ENCODE measurements around the gene EREG.

The EREG gene, protein sequence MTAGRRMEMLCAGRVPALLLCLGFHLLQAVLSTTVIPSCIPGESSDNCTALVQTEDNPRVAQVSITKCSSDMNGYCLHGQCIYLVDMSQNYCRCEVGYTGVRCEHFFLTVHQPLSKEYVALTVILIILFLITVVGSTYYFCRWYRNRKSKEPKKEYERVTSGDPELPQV

DNA sequence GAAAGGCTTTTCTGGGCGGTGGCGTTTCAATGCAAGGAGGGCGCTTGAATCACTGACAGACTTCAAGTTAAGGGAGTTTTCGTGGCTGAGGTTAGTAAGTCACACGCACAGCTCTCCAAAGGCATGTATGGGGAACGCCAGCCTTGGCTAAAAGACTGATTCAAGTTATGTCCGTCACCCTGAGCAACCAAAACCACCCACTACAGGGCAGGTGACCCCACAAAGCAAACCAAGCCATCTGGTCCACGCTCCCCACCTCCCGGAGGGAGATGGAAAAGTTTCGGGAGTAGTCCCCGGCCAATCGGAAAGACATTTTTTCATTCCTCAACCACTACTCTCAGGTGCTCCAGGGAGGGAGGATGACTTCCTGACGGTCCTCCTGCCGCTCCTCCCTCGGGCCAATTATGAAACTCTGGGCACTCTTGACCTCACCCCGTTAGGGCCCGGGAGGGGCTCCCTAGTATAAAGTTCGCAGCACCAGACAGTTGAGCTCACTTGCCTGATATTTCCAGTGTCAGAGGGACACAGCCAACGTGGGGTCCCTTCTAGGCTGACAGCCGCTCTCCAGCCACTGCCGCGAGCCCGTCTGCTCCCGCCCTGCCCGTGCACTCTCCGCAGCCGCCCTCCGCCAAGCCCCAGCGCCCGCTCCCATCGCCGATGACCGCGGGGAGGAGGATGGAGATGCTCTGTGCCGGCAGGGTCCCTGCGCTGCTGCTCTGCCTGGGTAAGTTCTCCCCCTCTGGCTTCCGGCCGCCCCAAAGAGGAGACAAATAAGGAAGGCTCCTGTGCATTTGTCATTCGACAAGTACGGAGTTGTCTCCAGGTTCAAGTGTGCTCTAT is at the start of gene EREG:
TSS of gene EREG (plus strand) at position 494 of the 840 bp plus-strand sequence. CDS start at position 658, 164 bp downstream.
- TF ChIP-seq, protein P1, sequence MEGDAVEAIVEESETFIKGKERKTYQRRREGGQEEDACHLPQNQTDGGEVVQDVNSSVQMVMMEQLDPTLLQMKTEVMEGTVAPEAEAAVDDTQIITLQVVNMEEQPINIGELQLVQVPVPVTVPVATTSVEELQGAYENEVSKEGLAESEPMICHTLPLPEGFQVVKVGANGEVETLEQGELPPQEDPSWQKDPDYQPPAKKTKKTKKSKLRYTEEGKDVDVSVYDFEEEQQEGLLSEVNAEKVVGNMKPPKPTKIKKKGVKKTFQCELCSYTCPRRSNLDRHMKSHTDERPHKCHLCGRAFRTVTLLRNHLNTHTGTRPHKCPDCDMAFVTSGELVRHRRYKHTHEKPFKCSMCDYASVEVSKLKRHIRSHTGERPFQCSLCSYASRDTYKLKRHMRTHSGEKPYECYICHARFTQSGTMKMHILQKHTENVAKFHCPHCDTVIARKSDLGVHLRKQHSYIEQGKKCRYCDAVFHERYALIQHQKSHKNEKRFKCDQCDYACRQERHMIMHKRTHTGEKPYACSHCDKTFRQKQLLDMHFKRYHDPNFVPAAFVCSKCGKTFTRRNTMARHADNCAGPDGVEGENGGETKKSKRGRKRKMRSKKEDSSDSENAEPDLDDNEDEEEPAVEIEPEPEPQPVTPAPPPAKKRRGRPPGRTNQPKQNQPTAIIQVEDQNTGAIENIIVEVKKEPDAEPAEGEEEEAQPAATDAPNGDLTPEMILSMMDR (IDR thresholded peaks at IDR 0.05; ENCODE audit: low read depth, low read length, missing control alignments) = peak; percentile 8
- Histone ChIP-seq H3K4me3 (ENCODE audit: low read depth, low read length) (peak within 1 kb of the TSS; percentile 77), H3K27ac (peak within 1 kb of the TSS; percentile 73), H3K27me3 (replicated peaks) (no peaks in the 10 kb centered on the region), H3K36me3 (replicated peaks) (no peaks in the 10 kb centered on the region)
- DNase-seq = peak; percentile 90
- in situ Hi-C loops (cut with HindIII; ENCODE audit: low pct_ligation_motif_present, low sequenced_read_pairs) = no loop called here

DNA sequence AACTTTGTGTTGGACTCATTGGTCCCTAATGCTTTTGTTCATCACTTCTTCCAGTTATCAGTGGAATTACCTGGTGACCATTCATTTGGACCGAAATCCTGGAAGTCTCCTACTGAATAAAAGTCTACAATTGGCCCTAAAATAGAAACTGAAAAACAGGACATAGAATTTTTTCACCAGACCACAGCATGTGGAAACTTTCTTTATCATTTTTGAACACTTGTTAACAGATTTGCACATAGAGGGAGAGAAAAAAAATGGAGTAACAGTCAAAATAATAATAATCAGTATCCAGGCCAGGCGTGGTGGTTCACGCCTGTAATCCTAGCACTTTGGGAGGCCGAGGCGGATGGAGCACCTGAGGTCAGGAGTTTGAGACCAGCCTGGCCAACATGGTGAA is 49.6 kb upstream of the EREG start:
- Histone ChIP-seq H3K36me3 (replicated peaks) (no peaks in the 10 kb centered on the region), H3K27ac (no peak overlapping the region), H3K4me3 (ENCODE audit: low read depth, low read length) (no peak overlapping the region), H3K27me3 (replicated peaks) (no peaks in the 10 kb centered on the region)
- TF ChIP-seq, protein P1 (IDR thresholded peaks at IDR 0.05; ENCODE audit: low read depth, low read length, missing control alignments) = no peak
- no peak for DNase-seq
- in situ Hi-C loops (cut with HindIII; ENCODE audit: low pct_ligation_motif_present, low sequenced_read_pairs) = loop anchor here (25.0 kb wide), 1 partner anchor 128 kb away; no protein-coding TSS in a partner anchor

DNA sequence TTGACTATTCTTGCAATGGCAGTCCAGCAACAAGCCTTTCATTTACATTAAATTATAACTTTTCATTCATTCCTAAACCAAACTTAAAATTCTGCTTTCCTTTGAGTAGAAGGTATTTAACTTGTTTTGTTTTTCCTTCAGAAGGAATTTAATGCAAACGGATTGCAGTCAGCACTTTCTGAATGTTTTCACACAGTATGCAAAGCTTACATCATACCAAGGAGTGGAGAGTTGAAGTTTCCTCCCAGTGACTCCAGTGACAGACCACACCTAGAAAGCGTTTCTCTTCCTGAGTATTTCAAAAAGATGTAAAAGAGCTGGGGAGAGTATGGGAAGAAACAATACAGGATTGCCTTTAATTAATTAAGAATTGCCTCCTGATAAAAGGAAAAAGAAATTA is 48.5 kb upstream of the EREG start:
- Histone ChIP-seq H3K27me3 (replicated peaks) (no peaks in the 10 kb centered on the region), H3K27ac (no peak overlapping the region), H3K36me3 (replicated peaks) (no peaks in the 10 kb centered on the region), H3K4me3 (ENCODE audit: low read depth, low read length) (no peak overlapping the region)
- TF ChIP-seq, protein P1 (IDR thresholded peaks at IDR 0.05; ENCODE audit: low read depth, low read length, missing control alignments) = no peak
- in situ Hi-C loops (cut with HindIII; ENCODE audit: low pct_ligation_motif_present, low sequenced_read_pairs) = loop anchor here (25.0 kb wide), 1 partner anchor 129 kb away; no protein-coding TSS in a partner anchor
- no peak for DNase-seq

DNA sequence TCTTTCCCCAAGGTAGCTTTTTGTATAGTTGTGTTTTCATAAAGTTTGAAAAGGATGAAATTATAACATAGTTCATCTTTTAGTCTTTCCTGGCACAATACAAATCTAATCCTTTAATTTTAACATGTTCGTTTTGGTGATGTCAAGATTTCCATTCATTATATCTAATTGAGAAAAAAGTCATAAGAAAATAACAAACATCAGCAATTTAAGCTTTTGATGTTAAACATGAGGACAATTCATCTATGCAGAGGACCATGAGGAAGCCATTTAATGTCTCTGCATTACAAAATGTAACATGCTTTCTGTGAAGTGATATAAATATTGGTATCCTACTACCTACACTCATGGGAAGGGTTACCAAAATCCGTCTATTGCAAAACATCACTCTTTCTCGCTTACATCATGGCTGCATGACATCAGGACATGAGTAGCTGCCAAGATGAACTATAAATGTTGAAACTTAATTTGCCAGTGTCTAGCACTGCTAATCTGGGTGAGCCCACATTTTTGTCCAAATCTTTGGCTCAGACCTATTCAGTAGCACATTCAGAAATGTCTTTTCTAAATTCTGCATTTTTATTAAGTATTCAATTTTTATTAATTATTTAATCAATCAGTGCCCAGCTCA is 47.2 kb upstream of the EREG start:
- DNase-seq = no peak
- no peak overlapping the region for H3K27ac ChIP-seq
- no peaks in the 10 kb centered on the region for H3K27me3 ChIP-seq (replicated peaks)
- TF ChIP-seq, protein P1 (IDR thresholded peaks at IDR 0.05; ENCODE audit: low read depth, low read length, missing control alignments) = no peak
- H3K4me3 ChIP-seq (ENCODE audit: low read depth, low read length) = no peak overlapping the region
- H3K36me3 ChIP-seq (replicated peaks) = no peaks in the 10 kb centered on the region
- in situ Hi-C loops (cut with HindIII; ENCODE audit: low pct_ligation_motif_present, low sequenced_read_pairs) = loop anchor here (25.0 kb wide), 1 partner anchor 130 kb away; no protein-coding TSS in a partner anchor

DNA sequence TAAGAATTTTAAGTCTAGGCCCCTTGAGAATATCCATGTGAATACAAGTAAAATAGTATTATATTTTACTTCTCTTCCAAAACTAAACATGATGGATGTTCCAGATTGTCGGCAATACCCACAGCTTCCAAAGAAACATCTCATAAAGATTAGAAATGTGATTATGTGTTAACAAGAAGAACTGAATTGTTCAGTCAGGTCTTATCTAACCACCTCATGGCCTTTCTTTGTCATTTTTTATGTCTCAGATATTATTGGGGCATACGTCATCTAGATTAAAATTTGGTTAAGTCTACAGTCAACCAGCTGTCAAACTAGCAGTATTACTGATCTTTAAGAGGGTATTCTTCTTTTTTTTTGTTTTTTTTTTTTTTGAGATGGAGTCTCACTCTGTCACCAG is 46.7 kb upstream of the EREG start:
- TF ChIP-seq, protein P1 (IDR thresholded peaks at IDR 0.05; ENCODE audit: low read depth, low read length, missing control alignments) = no peak
- H3K27me3 ChIP-seq (replicated peaks) = no peaks in the 10 kb centered on the region
- no peaks in the 10 kb centered on the region for H3K36me3 ChIP-seq (replicated peaks)
- no peak for DNase-seq
- no peak overlapping the region for H3K27ac ChIP-seq
- H3K4me3 ChIP-seq (ENCODE audit: low read depth, low read length) = no peak overlapping the region
- in situ Hi-C loops (cut with HindIII; ENCODE audit: low pct_ligation_motif_present, low sequenced_read_pairs) = loop anchor here (25.0 kb wide), 1 partner anchor 131 kb away; no protein-coding TSS in a partner anchor

All from brain microvascular endothelial cell (primary cell).